ENCODE measurements around the gene CDKN3.

CDKN3 gene

GRCh38 chr14:54462048-54462447 is 65.2 kb downstream of the CDKN3 start:
- no peak overlapping the region for H3K4me3 ChIP-seq (ENCODE audit: low read length)
- no peak overlapping the region for H3K9ac ChIP-seq (ENCODE audit: low read depth, low read length)
- no peaks in the 10 kb centered on the region for H3K27me3 ChIP-seq (ENCODE audit: control insufficient read depth, insufficient read depth, low read length)
- peaks cover 8% of the 10 kb centered on the region for H3K4me1 ChIP-seq (ENCODE audit: control insufficient read depth, insufficient read depth, low read length)
- no peak overlapping the region for H3K4me2 ChIP-seq (ENCODE audit: low read length)
- no peaks in the 10 kb centered on the region for H3K36me3 ChIP-seq (ENCODE audit: insufficient read depth, low read length)
- H3K9me3 ChIP-seq (replicated peaks; ENCODE audit: low read length): no peaks in the 10 kb centered on the region

- Histone ChIP-seq H3K36me3 (ENCODE audit: insufficient read depth, low read length) (peaks cover 3% of the 10 kb centered on the region), H3K4me3 (ENCODE audit: low read length) (no peak overlapping the region), H3K27me3 (ENCODE audit: control insufficient read depth, insufficient read depth, low read length) (no peaks in the 10 kb centered on the region), H3K4me2 (ENCODE audit: low read length) (no peak overlapping the region), H3K9me3 (replicated peaks; ENCODE audit: low read length) (no peaks in the 10 kb centered on the region), H3K4me1 (ENCODE audit: control insufficient read depth, insufficient read depth, low read length) (peaks cover 8% of the 10 kb centered on the region), H3K9ac (ENCODE audit: low read depth, low read length) (no peak overlapping the region)
These were observed 68.8 kb downstream of the CDKN3 start for GRCh38 chr14:54465654-54466053.

- Histone ChIP-seq H3K27me3 (ENCODE audit: control insufficient read depth, insufficient read depth, low read length) (no peaks in the 10 kb centered on the region), H3K36me3 (ENCODE audit: insufficient read depth, low read length) (peaks cover 9% of the 10 kb centered on the region), H3K4me1 (ENCODE audit: control insufficient read depth, insufficient read depth, low read length) (peaks cover 3% of the 10 kb centered on the region), H3K9me3 (replicated peaks; ENCODE audit: low read length) (no peaks in the 10 kb centered on the region), H3K9ac (ENCODE audit: low read depth, low read length) (no peak overlapping the region), H3K4me2 (ENCODE audit: low read length) (no peak overlapping the region), H3K4me3 (ENCODE audit: low read length) (no peak overlapping the region)
These were observed 70.5 kb downstream of the CDKN3 start for GRCh38 chr14:54467280-54467679.

Data from skeletal muscle satellite cell (primary cell).